T-helper 2 cell (primary cell): ENCODE data around the gene FOXN3.
"Not testable (repeated sequence)": the region's sequence is repeated elsewhere in the genome, so short reads cannot be mapped to it uniquely, and the experiment has no call there.

Experiments used
- DNase-seq, 5 experiments: peaks; one replicate each; pipeline versions ENCODE4 v3.0.0 to v3.0.0-alpha.2; 2012 to 2022

Gene FOXN3

GRCh38 chr14:89270439-89271227 is 146.4 kb downstream of the FOXN3 start:
- no peak for DNase-seq

DNA sequence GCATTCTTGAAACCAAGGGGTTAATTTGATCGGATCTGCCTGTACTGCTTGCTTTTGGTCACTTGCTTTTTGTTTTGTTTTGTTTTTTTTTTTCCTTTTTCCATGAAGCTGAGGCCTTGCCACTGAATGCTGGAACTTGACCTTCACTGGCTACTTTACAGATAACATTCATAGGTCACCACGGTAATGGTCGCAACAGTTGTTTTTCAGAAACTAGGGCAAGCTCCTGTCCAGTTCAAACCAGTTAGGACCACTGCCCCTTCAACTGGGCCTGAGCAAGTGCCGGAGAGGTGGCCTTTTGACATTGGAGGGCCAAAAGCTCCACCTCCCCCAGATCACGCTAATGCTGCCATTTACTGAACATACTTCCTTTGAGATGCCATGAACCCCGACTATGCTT is 147.6 kb downstream of the FOXN3 start:
- no peak for DNase-seq

DNA sequence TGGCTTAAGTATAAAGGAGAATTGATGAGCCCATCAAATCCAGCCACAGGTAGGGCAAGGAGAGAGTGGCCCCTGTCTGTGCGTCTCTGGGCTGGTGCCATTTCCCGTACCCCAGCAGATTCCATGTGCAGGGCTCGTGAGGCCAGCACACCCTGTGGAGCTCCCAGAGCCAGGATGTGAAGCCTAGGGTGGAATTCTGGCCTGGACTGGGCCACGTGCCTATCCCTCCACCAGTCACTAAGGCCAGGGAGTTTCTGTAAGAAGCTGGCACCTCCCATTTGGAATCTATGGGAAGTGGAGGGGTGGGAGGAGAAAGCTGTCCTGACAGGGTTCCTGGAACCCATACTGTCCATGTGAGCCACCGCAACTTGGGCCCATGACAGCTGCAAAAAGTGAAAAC is 148.5 kb downstream of the FOXN3 start:
- DNase-seq, result no peak

GRCh38 chr14:89267656-89268055 is 149.4 kb downstream of the FOXN3 start:
- DNase-seq, result no peak

DNA sequence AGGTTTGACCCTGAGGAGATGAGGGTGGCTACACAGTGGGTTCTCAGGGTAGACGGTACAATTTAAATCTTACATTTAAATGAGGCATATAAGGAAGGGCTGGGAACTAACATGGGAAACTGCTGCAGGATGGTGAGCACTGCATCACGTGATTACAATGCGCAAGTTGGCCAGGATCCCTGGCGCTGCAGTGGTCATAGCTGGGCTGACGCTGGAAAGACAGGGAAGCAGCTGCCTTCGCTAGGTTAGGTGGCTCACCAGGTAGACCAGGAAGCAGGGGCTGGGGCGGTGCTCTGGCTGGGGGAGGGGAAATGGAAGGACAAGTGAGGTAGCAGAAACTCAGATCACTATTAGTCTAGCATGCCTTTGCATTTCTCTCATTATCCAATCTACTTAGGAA is 149.9 kb downstream of the FOXN3 start:
- DNase-seq, result no peak

DNA sequence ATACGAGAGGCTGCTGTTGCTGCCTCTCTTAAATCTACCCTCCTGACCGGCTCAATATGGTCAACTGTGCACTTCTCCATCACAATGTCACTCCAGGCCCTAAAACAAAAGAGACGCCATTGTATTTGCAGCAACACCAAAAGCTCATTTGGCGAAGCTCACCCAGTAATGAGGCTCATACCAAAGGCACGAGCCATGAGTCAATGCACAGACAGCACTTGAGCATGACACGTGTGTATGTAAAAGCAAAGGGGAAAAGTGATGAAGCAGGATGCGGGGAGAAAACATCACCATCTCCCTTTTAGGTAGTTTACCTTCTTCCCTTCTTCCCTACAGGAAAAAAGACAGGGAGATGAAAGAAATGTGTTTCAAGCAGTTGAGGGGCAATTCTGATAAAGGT is 150.3 kb downstream of the FOXN3 start:
- no peak for DNase-seq

GRCh38 chr14:89265234-89265633 is 151.8 kb downstream of the FOXN3 start:
- no peak for DNase-seq

DNA sequence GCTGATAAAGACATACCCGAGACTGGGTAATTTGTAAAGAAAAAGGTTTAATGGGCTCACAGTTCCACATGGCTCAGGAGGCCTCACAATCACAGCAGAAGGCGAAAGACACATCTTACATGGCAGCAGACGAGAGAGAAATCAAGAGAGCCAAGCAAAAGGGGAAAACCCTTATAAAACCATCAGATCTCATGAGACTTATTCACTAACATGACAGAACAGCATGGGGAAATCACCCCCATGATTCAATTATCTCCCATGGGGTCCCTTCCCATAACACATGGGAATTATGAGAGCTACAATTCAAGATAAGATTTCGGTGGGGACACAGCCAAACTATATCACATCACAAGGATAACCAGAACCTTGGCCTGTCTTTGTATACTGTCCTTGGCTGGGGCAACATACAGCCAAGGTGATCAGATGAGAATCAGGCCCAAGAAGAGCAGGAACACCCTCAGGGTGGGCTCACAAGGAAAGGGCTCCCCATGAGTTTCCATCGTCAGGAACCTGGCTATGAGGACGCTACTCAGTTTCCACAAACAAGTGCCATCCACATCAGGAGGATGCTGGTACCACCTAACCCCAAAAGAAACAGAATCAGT is 152.7 kb downstream of the FOXN3 start:
- no peak for DNase-seq

- DNase-seq, result no peak
Measured at GRCh38 chr14:89262041-89262440, 155.0 kb downstream of the FOXN3 start.

DNA sequence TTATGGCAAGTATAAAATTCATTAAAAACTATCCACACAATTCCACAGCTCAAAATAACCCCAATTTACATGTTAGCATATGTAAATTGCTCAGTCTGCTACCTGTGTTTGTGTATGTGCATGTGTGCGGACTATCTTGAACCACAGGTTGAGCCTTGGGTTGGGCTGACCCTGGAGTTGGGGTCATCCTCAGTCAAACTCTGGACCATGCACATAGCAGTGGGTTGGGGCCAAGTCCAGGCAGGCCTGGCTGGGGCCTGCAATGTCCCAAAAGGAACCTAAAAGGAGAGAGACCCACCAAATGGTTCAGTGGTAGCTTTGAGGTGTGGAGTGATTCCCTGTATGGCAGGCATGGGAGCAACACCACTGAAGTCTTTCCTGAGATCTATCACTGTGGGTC is 156.1 kb downstream of the FOXN3 start:
- no peak for DNase-seq

DNA sequence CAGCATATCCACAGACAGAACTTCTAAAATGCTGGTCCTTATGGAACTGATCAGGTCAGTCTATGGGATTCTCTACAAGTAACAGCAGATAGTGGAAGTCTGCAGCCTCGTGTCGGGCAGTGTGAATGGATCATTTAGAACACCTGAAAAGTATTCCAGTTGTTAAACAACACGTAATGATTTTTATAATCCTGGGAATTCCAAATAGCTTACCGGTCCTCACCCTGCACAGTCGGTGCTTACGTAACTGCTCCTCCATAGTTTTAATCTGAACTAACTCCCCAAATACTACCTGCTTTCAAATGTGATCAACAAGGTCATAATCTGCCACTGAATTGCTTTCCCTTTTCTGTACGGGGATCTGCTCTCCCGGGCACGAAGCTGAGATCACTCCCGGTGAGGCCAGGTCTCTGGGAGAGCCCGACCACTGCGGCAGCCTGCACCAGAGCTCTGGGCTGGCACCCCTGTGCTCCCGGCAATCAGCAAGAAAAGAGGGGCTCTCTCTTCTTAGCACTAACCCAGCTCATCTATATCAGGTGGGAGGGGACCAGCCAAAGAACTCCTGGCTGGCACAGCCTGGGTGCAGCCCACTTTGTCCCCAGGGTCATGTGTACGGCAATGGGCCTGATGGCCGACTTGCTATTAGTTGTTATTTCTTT is 157.0 kb downstream of the FOXN3 start:
- no peak for DNase-seq

GRCh38 chr14:89258728-89259273 is 158.2 kb downstream of the FOXN3 start:
- DNase-seq, result no peak

GRCh38 chr14:89256951-89257350 is 160.1 kb downstream of the FOXN3 start:
- no peak for DNase-seq

GRCh38 chr14:89256283-89256682 is 160.8 kb downstream of the FOXN3 start:
- DNase-seq, result no peak

DNA sequence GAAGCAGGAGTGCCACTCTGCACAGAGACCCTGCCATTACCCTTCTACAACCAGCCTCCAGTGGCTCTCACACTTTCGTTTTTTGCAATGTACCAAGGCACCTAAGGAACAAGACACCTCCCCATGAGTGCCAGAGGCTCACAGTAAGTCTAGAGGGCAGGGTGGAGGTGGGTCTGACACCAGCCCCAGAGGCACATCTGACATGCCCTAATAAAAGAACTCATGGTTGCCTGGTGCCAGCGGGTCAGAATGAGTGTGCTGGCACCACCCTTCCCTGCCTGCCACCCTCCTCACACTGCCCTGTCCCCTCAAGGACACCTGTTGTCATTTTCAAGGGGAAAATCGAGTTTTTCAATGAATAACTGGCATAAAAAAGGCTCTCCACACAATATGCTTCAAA is 161.2 kb downstream of the FOXN3 start:
- no peak for DNase-seq

DNA sequence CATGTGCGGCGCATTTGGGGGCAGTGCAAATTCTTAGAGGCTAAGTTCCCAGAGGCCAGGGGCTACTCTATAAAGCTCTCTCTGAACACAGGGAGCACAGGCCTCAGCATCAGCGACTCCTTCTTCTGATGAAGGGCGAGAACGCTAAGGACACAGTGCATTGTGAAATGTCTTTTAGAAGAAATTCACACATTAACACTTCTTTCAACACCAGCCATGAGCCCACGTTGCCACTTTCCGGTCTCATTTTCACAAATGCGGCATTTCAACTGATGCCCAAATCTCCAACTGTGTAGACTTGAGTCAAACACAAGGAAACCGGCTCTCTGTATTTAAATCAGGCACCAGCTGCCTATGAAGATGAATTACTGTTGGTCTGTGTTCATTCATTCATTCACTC is 162.0 kb downstream of the FOXN3 start:
- no peak for DNase-seq

DNA sequence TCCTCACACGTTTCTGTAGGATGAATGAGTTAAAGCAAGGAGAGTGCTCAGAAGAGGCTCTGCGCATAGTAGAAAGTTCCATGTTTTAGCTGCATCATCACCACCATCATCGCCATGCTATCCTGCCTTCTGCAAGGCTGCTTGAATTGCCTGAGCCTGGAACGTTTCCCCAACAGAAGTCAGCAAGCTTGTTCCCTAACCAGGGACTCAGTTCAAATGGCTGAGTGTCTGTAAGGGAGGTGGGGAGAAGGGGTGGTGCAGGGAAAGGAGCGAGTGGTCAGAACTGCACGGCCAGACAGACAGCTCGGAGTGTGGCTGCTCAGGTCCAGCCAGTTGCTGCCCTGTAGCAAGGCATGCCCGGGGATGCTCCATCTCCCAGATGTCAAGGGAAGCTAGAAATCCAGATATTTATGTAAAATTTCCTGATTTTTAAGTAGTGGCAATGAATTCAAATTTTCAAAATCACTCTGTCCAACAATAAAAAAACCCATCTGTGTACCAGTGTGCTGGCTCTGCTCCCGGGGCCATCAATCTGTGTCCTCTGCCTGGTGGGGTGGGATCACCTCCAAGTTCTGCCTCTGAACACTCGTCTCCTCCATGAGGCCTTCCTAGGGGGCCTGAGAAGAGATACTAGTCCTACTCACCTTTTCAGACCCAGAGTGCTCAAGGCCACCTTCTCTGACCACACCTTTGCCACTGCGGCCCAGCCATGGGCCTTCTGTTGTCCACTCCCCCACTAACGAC is 162.7 kb downstream of the FOXN3 start:
- no peak for DNase-seq

DNA sequence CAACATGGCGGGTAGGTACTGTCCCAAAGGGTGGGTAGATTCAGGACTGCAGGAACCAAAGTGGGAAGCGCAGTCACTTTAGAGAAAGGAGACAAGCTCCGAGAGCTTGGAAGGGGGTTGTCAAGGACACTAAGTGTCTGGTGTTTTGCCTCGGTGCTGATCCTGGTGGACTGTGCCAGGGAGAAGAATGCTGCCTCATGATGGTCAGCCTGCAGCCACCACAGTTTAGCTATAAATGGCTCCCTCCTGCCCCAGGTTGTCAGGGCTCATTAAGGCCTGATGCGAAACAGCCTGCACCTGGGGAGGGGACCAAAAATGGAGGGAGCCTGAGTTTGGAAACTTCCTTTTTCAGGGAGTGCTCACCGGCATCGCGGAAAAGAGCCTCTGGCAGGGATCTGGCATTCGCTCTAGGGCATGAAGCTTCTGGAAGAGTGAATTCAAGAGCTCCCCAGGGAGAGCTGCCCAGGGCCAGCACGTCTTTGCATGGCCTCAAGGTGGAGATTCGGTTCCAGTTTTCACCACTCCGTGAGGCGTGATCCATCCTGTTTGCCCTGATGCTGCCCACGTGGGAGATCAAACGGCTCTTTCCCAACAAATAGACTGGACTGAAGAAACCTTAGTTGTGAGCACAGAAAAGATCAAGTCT is 164.0 kb downstream of the FOXN3 start:
- no peak for DNase-seq

- no peak for DNase-seq
Measured at GRCh38 chr14:89251061-89251460, 166.0 kb downstream of the FOXN3 start.

DNA sequence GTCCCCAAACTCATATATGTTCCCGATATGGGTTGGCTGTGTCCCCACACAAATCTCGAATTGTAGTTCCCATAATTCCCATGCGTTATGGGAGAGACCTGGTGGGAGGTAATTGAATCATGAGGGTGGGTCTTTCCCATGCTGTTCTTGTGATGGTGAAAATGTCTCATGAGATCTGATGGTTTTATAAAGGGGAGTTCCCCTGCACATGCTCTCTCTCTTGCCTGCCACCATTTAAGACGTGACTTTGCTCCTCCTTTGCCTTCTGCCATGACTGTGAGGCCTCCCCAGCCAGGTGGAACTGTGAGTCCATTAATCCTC is 166.4 kb downstream of the FOXN3 start:
- DNase-seq, result not testable (repeated sequence)

- no peak for DNase-seq
Measured at GRCh38 chr14:89249972-89250654, 166.9 kb downstream of the FOXN3 start.

DNA sequence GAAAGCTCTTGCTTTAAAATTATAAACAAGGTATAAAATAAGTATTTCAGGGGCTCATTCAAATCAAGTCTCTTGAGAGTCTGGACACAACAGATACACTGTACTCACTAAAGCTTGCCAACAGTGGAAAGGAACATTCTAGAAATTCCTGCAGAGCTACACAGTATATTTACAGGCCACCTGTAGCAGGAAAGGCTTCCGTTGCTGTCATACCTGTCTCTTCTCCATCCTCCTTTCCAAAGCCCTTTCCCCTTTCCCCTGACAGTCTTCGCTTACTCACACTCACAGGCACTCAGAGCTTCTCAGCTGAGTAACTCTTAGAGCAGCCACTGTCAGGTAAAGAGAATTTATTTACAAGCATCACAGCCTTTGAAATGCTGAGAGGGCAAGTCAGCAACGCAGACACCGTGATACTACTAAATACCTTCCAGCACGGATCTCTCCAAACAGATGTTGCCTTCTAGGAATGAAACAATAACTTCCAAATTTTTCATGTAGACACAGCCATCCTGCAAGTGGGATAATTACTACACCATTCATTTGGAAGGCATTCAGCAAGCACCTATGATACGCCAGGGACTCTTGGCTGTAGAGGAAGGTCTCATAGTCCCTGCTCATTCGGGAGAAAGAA is 167.9 kb downstream of the FOXN3 start:
- DNase-seq, result no peak
